Gastrocnemius medialis (tissue), 4 donors: ENCODE measurements around the gene FAM3D.

ENCODE experiments used
- CTCF ChIP-seq, 5 experiments: fragments of 450-650 bp in 3 of 5; fragments of 200-600 bp in 2 of 5; sonication (generic) in 2 of 5; IDR thresholded peaks in 4 of 5; conservative IDR thresholded peaks in 1 of 5; 1 replicate in 4 of 5; 2 replicates in 1 of 5; pipeline ENCODE4 v1.5.1; 2016 to 2019; ENCODE audit warnings: antibody characterized with exemption in 5 of 5, mild to moderate bottlenecking in 3 of 5, moderate library complexity in 3 of 5
- POLR2A ChIP-seq, 2 donors: fragments of 450-650 bp; IDR thresholded peaks; one replicate each; pipeline ENCODE4 v1.6.1; 2017; ENCODE audit warnings: antibody characterized with exemption in 2 of 2, mild to moderate bottlenecking in 2 of 2, moderate library complexity in 2 of 2

- TF ChIP-seq POLR2A (IDR thresholded peaks at IDR 0.05) = no peak
- no peak for TF ChIP-seq CTCF (IDR thresholded peaks at IDR 0.05 in 4 of 5, conservative IDR thresholded peaks at IDR 0.05 in 1 of 5)
Measured at GRCh38 chr3:58621086-58621830, 45.3 kb downstream of the FAM3D start.
